Esophagus squamous epithelium (tissue), 4 donors: ENCODE measurements around the gene PRICKLE3.

Experiments
- CTCF ChIP-seq, 6 experiments: fragments of 450-650 bp in 4 of 6; fragments of 200-600 bp in 2 of 6; sonication (generic) in 2 of 6; IDR thresholded peaks; one replicate each; pipeline ENCODE4 v1.5.1; 2016 to 2019; ENCODE audit warnings: antibody characterized with exemption in 6 of 6, mild to moderate bottlenecking in 4 of 6, moderate library complexity in 4 of 6
- POLR2A ChIP-seq, 4 donors: fragments of 450-650 bp; IDR thresholded peaks; one replicate each; pipeline ENCODE4 v1.6.1; 2017; ENCODE audit warnings: antibody characterized with exemption in 4 of 4, mild to moderate bottlenecking in 4 of 4, moderate library complexity in 3 of 4

GRCh38 chrX:49157194-49157593 lies 29.0 kb downstream of the PRICKLE3 start:
- TF ChIP-seq CTCF (IDR thresholded peaks at IDR 0.05), result no peak
- no peak for TF ChIP-seq POLR2A (IDR thresholded peaks at IDR 0.05)
